ENCODE results near the gene LRRC8D.

The LRRC8D gene

GRCh38 chr1:89872567-89872966 lies 51.7 kb downstream of the LRRC8D start:
- no peaks in the 10 kb centered on the region for H3F3A ChIP-seq (ENCODE audit: low read depth)
- TF ChIP-seq CTCF (conservative IDR thresholded peaks at IDR 0.05; ENCODE audit: low read length) (no peak), EZH2phosphoT487 (IDR thresholded peaks at IDR 0.05; ENCODE audit: borderline replicate concordance) (no peak)
- H3K4me3 ChIP-seq (ENCODE audit: low read length, poor library complexity, severe bottlenecking): no peak overlapping the region
- H3K36me3 ChIP-seq (ENCODE audit: insufficient read depth, low read length): peaks cover 34% of the 10 kb centered on the region; the same call in 1 of the 2 replicates
- H4K20me1 ChIP-seq (ENCODE audit: insufficient read depth, low read length, poor library complexity, severe bottlenecking): peaks cover 35% of the 10 kb centered on the region
- H3K4me1 ChIP-seq (ENCODE audit: insufficient read depth, low read length, poor library complexity, severe bottlenecking): peaks cover 20% of the 10 kb centered on the region
- no peaks in the 10 kb centered on the region for H3K9me2 ChIP-seq (replicated peaks; ENCODE audit: low read depth, low read length)
- peaks cover 72% of the 10 kb centered on the region for H3K79me2 ChIP-seq (ENCODE audit: insufficient read depth, low read length)
- H3K27me3 ChIP-seq (ENCODE audit: insufficient read depth, low read length, poor library complexity, severe bottlenecking): no peaks in the 10 kb centered on the region
- H3K4me2 ChIP-seq (ENCODE audit: low read depth, low read length, poor library complexity, severe bottlenecking): no peak overlapping the region
- H3K9me3 ChIP-seq (ENCODE audit: insufficient read depth, low read depth, low read length): no peaks in the 10 kb centered on the region
- no peak overlapping the region for H3K9ac ChIP-seq (ENCODE audit: low read depth, low read length, poor library complexity, severe bottlenecking)
- no peak overlapping the region for H2AFZ ChIP-seq (ENCODE audit: low read length)

GRCh38 chr1:89873288-89873687 lies 52.5 kb downstream of the LRRC8D start:
- peaks cover 38% of the 10 kb centered on the region for H4K20me1 ChIP-seq (ENCODE audit: insufficient read depth, low read length, poor library complexity, severe bottlenecking)
- no peaks in the 10 kb centered on the region for H3K9me2 ChIP-seq (replicated peaks; ENCODE audit: low read depth, low read length)
- no peak overlapping the region for H3K4me3 ChIP-seq (ENCODE audit: low read length, poor library complexity, severe bottlenecking)
- TF ChIP-seq EZH2phosphoT487 (IDR thresholded peaks at IDR 0.05; ENCODE audit: borderline replicate concordance): no peak
- no peak for TF ChIP-seq CTCF (conservative IDR thresholded peaks at IDR 0.05; ENCODE audit: low read length)
- no peaks in the 10 kb centered on the region for H3F3A ChIP-seq (ENCODE audit: low read depth)
- peaks cover 20% of the 10 kb centered on the region for H3K4me1 ChIP-seq (ENCODE audit: insufficient read depth, low read length, poor library complexity, severe bottlenecking)
- H3K27me3 ChIP-seq (ENCODE audit: insufficient read depth, low read length, poor library complexity, severe bottlenecking): no peaks in the 10 kb centered on the region
- peaks cover 29% of the 10 kb centered on the region; the same call in 1 of the 2 replicates for H3K36me3 ChIP-seq (ENCODE audit: insufficient read depth, low read length)
- H3K9me3 ChIP-seq (ENCODE audit: insufficient read depth, low read depth, low read length): no peaks in the 10 kb centered on the region
- no peak overlapping the region for H2AFZ ChIP-seq (ENCODE audit: low read length)
- H3K4me2 ChIP-seq (ENCODE audit: low read depth, low read length, poor library complexity, severe bottlenecking): no peak overlapping the region
- peaks cover 74% of the 10 kb centered on the region for H3K79me2 ChIP-seq (ENCODE audit: insufficient read depth, low read length)
- no peak overlapping the region for H3K9ac ChIP-seq (ENCODE audit: low read depth, low read length, poor library complexity, severe bottlenecking)

- no peaks in the 10 kb centered on the region for H3K9me2 ChIP-seq (replicated peaks; ENCODE audit: low read depth, low read length)
- no peak overlapping the region for H2AFZ ChIP-seq (ENCODE audit: low read length)
- H3K4me3 ChIP-seq (ENCODE audit: low read length, poor library complexity, severe bottlenecking): no peak overlapping the region
- no peaks in the 10 kb centered on the region for H3K27me3 ChIP-seq (ENCODE audit: insufficient read depth, low read length, poor library complexity, severe bottlenecking)
- peaks cover 77% of the 10 kb centered on the region for H3K79me2 ChIP-seq (ENCODE audit: insufficient read depth, low read length)
- H3F3A ChIP-seq (ENCODE audit: low read depth): no peaks in the 10 kb centered on the region
- TF ChIP-seq CTCF (conservative IDR thresholded peaks at IDR 0.05; ENCODE audit: low read length) (no peak), EZH2phosphoT487 (IDR thresholded peaks at IDR 0.05; ENCODE audit: borderline replicate concordance) (no peak)
- H3K4me2 ChIP-seq (ENCODE audit: low read depth, low read length, poor library complexity, severe bottlenecking): no peak overlapping the region
- H3K36me3 ChIP-seq (ENCODE audit: insufficient read depth, low read length): peaks cover 24% of the 10 kb centered on the region; the same call in 1 of the 2 replicates
- peaks cover 20% of the 10 kb centered on the region for H3K4me1 ChIP-seq (ENCODE audit: insufficient read depth, low read length, poor library complexity, severe bottlenecking)
- H4K20me1 ChIP-seq (ENCODE audit: insufficient read depth, low read length, poor library complexity, severe bottlenecking): peaks cover 40% of the 10 kb centered on the region
- H3K9ac ChIP-seq (ENCODE audit: low read depth, low read length, poor library complexity, severe bottlenecking): no peak overlapping the region
- no peaks in the 10 kb centered on the region for H3K9me3 ChIP-seq (ENCODE audit: insufficient read depth, low read depth, low read length)
These were observed 52.9 kb downstream of the LRRC8D start for GRCh38 chr1:89873770-89874169.
